H1 (cell line): Measurements from ENCODE around the gene USP24.

Source experiments
- EZH2 ChIP-seq: fragments of 200-600 bp; sonication (generic); IDR thresholded peaks from 2 replicates; pipeline ENCODE4 v1.7.1; 2012; ENCODE audit warnings: low read depth, mild to moderate bottlenecking, moderate library complexity, low read length, inconsistent platforms; ENCODE audit not compliant: severe bottlenecking
- NRF1 ChIP-seq: IDR thresholded peaks from 2 replicates; pipeline ENCODE4 v1.6.1; 2011; ENCODE audit warnings: mild to moderate bottlenecking, low read depth, low read length, improper control_type of control experiment
- POLR2A ChIP-seq, 2 experiments: IDR thresholded peaks; 1 replicate in 1 of 2; 2 replicates in 1 of 2; pipeline ENCODE4 v1.6.1; 2011; ENCODE audit warnings: low read depth in 2 of 2, low read length in 2 of 2, mild to moderate bottlenecking in 2 of 2; ENCODE audit errors: control extremely low read depth in 1 of 2
- TF ChIP-seq, protein P1 (sequence below), 3 experiments: IDR thresholded peaks; 1 replicate in 2 of 3; 2 replicates in 1 of 3; pipeline versions ENCODE4 v1.5.1 to v1.6.1; 2011; ENCODE audit warnings: low read length in 3 of 3, mild to moderate bottlenecking in 3 of 3, inconsistent platforms in 2 of 3, low read depth in 1 of 3, moderate library complexity in 1 of 3; ENCODE audit not compliant: insufficient read depth in 1 of 3; ENCODE audit errors: control extremely low read depth in 1 of 3
- TF ChIP-seq, protein P2 (sequence below): IDR thresholded peaks from 2 replicates; pipeline ENCODE4 v1.6.1; 2012; ENCODE audit warnings: inconsistent platforms

DNA sequence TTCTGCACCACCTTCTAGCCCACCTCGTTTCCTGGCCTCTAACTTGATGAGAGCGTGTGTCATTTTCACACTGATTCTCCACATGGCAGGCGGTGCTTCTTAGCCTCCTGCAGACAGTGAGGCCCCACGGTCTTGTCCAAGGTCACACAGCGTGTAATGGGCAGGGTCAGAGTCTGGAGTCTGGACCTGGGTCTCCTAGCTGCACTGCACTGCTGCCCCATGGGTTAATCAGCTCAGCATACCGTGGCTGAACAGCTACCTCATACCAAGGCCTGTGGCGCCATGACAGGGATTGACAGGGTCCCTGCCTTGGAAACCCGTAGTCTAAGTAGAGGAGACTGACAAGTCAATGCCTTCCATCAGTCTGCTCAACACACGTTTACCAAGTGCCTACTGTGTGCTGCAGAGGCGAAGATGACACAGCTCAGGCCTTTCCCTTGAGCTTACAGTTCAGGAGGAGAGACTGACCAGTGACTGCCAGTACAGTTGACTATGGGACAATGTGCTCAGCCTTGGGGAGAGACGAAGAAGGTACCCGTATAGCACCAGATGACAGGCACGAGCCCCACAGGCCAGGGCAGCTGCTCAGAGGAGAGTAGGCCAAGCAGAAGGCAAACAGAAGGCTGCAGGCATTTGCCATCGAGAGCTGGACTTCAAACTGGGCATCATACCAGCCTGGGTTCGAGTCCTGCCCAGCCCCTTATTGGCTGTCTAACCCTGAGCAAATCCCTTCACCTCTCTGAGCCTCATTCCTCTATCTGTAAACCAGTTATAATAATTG, 170.4 kb downstream of the USP24 start:
- TF ChIP-seq EZH2 = no peak
- TF ChIP-seq, protein P1, sequence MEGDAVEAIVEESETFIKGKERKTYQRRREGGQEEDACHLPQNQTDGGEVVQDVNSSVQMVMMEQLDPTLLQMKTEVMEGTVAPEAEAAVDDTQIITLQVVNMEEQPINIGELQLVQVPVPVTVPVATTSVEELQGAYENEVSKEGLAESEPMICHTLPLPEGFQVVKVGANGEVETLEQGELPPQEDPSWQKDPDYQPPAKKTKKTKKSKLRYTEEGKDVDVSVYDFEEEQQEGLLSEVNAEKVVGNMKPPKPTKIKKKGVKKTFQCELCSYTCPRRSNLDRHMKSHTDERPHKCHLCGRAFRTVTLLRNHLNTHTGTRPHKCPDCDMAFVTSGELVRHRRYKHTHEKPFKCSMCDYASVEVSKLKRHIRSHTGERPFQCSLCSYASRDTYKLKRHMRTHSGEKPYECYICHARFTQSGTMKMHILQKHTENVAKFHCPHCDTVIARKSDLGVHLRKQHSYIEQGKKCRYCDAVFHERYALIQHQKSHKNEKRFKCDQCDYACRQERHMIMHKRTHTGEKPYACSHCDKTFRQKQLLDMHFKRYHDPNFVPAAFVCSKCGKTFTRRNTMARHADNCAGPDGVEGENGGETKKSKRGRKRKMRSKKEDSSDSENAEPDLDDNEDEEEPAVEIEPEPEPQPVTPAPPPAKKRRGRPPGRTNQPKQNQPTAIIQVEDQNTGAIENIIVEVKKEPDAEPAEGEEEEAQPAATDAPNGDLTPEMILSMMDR (IDR thresholded peaks at IDR 0.05; ENCODE audit: control extremely low read depth in 1 of 3, insufficient read depth in 1 of 3, low read depth in 1 of 3, low read length in 3 of 3) = no peak
- no peak for TF ChIP-seq NRF1
- no peak for TF ChIP-seq POLR2A (IDR thresholded peaks at IDR 0.05; ENCODE audit: control extremely low read depth in 1 of 2, low read depth in 2 of 2, low read length in 2 of 2)
- TF ChIP-seq, protein P2, sequence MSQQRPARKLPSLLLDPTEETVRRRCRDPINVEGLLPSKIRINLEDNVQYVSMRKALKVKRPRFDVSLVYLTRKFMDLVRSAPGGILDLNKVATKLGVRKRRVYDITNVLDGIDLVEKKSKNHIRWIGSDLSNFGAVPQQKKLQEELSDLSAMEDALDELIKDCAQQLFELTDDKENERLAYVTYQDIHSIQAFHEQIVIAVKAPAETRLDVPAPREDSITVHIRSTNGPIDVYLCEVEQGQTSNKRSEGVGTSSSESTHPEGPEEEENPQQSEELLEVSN = no peak
